GM19452 (cell line): ENCODE results near the gene AMH.

ENCODE experiments used
- ATAC-seq: cut with Tn5 transposase; IDR thresholded peaks from one replicate; pipeline ENCODE4 v1.9.1; 2021; ENCODE audit not compliant: unreplicated experiment

The AMH gene

DNA sequence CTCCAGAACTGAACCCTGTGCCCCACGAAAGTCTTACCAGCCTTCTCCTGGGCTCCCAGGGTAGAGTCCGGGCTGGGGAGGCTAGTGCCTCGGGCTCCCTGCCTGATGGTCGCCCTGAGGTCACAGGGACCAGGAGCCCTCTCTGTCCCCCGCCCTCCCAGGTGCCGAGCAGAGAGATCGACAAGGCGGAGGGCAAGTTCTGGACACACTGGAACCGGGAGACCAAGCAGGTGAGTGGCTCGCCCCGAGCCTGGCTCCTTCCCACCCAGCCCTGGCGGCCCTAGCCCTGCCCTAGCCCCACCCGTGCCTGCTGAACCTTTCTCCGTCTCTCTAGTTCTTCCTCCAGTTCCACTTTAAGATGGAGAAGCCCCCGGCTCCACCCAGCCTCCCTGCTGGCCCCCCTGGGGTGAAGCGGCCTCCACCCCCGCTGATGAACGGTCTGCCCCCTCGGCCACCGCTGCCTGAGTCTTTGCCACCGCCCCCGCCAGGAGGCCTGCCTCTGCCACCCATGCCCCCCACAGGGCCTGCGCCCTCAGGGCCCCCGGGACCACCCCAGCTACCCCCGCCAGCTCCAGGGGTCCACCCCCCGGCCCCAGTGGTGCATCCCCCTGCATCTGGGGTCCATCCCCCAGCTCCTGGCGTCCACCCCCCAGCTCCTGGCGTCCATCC, 1.6 kb upstream of the AMH start:
- no peak for ATAC-seq

DNA sequence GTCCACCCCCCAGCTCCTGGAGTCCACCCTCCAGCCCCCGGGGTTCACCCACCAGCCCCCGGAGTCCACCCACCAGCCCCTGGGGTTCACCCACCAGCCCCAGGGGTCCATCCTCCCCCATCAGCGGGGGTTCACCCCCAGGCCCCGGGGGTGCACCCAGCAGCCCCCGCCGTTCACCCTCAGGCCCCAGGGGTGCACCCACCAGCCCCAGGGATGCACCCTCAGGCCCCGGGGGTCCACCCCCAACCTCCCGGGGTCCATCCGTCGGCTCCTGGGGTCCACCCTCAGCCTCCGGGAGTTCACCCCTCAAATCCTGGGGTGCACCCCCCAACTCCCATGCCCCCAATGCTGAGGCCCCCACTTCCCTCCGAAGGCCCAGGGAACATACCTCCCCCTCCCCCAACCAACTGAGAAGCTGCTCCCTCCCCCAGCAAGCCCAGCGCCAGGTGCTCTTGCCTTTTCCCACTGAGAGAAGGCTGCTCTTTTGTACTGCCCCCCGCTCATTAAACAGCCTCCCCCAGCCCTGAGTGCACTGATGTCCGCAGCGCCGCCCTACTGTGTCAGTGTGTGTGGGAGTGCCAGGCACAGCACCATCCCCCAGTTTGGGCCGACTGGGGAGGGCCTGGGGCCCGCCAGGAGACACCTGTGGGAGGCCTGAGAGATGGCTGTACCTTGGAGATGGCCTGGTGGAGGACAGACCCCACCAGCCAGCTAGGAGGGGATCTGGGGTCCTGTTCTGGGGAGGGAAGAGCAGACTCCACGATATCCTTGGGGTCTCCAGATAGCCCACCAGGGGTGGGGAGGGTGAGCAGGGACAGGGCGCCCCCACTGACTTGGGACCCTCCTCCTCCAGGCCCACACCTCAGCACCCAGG, 750 bp upstream of the AMH start:
- no peak for ATAC-seq

DNA sequence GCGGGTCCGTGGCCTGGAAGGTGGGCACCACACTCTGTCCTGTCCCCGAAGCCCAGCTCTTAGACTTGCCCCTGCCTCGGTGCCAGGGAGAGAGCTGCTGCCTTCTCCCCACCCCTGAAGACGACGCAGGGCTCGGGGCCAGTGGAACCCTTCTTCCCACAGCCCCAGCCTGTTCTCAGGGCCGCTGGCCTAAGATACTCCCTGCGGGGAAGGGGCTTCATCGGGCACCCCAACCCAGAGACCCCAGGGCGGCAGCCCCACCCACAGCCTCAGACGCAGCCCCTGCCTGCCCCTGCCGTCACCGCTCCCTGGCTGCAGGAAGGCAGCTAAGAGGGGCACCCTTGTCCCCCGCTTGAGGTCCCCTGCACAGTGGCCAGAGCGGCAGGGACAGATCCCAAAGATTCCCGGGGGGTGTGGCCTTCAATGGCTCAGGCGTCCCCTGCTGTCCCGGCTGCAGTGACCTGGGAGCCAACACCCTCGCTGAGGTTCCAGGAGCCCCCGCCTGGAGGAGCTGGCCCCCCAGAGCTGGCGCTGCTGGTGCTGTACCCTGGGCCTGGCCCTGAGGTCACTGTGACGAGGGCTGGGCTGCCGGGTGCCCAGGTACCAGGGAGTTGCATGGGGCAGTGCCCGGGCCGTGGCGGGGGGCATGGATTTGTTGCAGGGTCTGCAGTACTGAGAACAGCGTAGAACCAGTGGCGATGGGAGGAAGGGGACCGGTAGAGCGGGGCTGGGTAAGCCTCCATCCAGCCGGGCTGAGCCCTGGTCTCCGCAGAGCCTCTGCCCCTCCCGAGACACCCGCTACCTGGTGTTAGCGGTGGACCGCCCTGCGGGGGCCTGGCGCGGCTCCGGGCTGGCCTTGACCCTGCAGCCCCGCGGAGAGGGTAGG, 1.0 kb downstream of the AMH start:
- no peak for ATAC-seq

DNA sequence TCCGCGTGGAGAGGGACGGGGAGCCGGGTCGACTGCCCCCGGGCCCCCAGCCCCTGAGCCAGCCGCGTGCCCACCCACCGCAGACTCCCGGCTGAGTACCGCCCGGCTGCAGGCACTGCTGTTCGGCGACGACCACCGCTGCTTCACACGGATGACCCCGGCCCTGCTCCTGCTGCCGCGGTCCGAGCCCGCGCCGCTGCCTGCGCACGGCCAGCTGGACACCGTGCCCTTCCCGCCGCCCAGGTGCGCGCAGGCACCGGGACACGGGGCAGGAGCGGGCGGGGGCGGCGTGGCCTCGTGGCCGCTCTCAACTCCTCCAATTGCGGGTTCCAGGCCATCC, 1.6 kb downstream of the AMH start:
- no peak for ATAC-seq

DNA sequence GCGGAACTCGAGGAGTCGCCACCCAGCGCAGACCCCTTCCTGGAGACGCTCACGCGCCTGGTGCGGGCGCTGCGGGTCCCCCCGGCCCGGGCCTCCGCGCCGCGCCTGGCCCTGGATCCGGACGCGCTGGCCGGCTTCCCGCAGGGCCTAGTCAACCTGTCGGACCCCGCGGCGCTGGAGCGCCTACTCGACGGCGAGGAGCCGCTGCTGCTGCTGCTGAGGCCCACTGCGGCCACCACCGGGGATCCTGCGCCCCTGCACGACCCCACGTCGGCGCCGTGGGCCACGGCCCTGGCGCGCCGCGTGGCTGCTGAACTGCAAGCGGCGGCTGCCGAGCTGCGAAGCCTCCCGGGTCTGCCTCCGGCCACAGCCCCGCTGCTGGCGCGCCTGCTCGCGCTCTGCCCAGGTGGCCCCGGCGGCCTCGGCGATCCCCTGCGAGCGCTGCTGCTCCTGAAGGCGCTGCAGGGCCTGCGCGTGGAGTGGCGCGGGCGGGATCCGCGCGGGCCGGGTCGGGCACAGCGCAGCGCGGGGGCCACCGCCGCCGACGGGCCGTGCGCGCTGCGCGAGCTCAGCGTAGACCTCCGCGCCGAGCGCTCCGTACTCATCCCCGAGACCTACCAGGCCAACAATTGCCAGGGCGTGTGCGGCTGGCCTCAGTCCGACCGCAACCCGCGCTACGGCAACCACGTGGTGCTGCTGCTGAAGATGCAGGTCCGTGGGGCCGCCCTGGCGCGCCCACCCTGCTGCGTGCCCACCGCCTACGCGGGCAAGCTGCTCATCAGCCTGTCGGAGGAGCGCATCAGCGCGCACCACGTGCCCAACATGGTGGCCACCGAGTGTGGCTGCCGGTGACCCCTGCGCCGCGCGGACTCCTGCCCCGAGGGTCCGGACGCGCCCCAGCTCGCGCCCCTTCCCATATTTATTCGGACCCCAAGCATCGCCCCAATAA, 2.3 kb downstream of the AMH start:
- ATAC-seq, result no peak

DNA sequence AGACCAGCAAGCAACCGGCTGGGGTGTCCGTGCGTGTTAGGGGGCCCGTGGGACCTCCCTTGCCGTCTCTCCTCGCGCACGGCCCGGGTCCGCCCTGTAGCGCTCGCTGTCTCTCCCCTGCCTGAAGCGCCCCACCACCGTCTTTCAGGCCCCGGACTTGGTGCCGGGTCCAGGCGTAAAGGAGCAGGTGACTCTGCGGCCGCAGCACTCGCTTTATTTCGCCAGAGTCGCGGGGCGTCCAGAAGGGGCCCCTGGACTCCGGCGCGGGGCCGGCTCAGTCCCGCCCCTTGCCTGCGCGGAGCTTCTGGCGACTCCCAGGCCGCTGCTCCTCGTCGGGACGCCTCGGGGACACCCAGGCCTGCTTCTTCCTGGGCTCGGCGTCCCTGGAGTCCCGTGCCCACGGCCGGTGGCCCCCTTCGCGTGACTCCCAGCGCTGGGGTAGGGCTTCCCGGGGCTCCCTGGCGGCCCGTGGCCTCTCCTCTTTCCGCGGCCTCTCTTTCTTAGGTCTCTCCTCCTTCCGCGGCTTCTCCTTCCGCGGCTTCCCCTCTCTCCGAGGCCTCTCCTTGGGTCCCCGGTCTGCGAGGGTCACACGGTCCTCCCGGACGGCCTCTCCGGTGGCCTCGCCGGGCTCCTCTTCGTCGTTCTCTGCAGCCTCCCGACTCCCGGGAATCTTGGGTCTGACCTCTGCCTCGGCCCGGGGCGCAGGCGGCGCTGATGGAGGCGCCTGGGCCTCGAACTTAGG, 3.1 kb downstream of the AMH start:
- no peak for ATAC-seq

DNA sequence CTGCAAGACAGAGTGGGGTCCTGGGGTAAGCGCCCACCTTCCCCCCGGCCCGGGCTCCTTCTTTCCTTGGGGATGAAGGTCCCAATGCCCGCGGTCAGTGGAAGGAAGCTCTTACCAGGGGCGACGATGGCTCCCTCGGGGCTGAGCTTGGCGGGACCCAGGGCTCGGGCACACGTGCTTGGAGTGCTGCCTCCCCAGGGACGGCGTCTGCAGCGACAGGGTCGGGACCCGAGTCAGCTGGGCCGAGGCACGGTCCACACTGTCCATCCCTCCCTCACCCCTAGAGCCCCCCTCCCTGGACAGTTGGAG, 3.6 kb downstream of the AMH start:
- ATAC-seq, result no peak

DNA sequence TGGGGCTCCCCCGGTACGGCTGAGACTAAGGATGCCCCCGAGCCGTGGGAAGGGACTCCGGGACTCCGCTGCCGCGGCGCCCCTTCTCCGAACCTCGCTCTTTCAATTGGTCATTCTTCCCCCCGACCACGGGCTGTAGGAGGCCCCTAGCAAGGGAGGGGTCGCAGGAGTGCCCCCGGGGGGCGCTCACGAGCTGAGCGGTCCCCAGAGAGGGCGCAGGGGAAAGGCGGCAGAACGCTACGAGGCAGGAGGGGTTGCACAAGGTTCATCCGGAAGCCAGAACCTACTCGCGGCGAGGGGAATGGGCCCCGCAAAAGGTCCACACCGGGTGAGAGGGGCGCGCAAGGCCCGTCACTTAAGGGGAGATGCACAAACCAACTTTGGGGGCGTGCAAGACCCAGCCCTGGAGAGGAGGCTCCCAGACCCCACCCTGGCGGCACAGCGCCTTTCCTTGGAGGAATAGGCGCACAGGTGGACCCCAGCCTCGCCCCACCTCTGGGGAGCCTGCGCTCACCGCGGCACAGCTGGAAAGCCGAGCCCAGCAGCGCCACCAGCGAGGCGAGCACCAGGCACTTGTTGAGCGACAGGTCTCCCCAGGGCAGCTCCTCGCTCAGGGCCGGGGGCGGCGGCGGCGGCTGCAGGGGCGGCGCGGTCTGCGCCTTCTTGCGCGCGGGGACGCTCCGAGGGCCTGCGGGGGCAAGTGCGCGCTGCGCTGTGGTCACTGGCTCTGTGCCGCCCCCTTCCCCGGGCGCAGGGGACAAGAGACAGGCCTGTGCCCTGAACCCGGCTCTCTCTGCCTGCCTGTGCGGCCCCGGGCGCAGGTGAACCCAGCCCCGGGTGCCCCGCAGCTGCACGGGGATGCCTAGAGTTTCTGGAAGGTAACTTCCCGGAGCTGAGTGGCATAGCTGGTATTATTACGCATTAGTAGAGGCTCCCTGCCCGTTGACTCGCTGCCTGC, 4.3 kb downstream of the AMH start:
- no peak for ATAC-seq

DNA sequence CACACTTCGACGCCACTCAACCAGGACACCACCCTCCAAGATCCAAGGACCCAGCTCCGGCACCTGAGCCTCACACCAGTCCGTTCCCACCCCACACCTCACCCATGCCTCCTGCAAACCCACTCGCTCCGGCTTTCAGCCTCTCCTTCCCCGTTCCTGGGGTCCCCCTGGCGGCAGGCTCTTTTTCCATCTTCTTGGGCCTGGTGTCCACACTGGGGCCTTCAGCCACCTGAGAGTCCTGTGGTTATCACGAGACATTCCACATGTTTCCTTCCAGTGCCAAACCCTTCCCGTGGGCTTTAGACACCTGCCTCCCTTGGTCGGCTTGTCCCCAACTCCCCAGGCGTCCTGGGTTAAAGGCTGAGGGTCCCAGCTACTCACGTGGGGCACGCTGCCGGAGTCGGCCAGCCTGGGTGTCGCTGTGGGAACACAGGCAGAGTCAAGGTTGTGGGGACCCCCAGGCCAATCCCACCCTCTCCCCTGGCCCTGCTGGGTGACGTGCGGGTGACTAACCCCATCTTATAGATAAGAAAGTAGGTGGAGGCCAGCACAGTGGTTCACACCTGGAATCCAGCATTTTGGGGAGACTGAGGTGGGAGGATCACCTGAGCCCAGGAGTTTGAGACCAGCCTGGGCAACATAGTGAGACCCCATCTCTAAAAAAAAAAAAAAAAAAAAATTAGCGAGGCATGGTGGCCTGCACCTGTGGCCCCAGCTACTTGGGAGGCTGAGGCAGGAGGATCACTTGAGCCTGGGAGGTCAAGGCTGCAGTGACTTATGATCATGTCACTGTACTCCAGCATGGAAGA, 5.1 kb downstream of the AMH start:
- ATAC-seq, result no peak

DNA sequence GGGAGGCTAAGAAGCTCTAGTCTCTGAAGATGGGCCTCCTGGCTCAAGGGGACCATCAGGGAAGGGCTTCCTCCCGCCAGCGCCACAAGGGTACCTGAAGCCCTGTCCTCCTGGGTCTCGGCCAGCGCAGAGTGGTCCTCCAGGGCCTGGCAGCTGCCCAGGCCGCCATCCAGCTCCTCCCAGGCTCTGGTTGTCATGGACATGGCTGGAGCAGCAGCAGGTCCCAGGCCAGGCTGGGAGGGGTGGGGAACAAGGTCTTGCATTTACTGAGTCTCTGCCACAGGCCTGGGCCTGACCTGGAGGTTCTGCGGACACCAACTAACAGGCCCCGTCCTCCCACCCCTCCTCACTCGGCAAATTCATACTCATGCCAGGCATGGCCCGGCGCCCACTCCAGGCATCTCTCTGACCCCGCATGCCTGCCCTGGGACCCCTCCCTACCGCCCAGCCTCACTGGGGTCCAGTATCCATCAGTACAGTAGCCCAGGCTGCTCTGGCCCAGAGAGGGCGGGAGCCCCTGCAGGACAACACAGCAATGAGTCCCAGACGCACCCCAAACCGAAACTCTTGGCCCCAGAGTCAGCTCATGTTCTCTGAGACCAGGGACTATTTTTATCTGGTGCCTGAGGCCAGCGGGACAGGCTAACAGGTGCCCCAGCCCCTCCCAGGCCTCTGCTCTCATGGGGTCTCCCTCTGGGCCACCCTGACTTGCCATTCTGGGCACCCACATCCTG, 6.2 kb downstream of the AMH start:
- ATAC-seq, result no peak

DNA sequence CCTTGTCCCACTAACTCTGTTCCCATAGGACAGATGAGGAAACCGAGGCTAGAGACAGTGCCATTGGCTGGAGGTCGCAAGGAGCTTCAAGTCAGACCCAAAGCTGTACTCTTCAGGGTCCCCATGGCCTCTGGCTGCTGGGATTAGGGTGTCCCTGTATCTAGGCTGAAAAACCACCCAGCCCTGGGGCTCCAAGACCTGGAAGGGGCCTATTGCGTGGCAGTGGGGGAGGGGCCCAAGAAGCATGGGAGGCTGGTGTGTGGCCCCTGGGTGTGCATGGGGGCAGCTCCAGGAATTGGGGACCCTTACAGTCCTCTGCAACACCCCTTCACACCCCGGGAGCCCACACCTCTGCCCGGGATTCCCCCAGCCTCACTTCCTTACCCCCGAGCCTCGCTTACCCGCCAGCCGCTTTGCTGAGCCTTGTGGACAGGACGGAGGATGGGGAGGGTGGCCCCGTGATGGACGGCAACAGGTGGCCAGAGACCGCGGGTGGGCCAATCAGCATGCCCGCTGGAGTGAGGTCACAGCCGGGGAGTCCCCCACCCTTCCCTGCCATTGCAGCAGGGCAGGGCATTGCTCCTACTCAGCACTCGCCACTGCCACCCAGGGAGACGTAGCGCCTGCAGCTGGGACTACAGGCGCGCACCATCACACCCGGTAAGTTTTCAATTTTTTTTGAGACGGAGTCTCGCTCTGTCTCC, 7.0 kb downstream of the AMH start, which contains the start of gene JSRP1:
TSS of gene JSRP1 (minus strand) at position 436 of the 704 bp plus-strand sequence. CDS start 1,103 bp downstream, outside the sequence.
- ATAC-seq, result no peak

DNA sequence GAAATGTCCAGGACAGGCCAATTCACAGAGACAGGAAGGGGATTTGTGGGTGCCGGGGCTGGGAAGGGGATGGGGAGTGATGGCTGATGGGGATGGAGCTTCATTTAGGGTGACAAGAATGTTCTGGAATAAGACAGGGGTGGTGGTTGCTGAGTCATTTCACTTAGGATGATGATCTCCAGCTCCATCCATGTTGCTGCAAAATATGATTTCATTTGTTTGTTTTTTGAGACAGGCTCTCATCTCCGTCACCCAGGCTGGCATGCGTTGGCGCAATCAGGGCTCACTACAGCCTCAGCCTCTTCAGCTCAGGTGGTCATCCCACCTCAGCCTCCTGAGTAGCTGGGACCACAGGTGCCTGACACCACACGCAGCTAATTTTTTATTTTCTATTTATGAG, 10.2 kb downstream of the AMH start:
- ATAC-seq, result no peak

DNA sequence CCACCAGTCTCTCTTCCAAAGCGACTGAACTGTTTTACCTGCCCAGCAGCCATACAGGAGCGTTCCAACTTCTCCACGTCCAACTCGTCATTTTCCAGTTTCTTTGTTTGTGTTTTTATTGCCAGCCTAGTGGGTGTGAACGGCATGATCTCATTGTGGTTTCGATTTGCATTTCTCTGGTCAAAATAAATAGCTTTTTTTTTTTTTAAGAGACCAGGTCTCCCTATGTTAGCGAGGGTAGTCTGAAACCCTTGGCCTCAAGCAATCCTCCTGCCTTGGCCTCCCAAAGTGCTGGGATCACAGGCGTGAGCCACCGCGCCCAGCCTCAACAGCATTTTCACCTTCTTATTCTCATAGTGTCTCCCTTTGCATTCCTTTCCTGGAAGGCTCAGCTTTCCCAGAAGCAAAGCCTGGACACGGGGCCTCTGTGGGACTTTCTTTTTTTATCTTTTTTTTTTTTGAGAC, 11.2 kb downstream of the AMH start:
- ATAC-seq, result no peak

DNA sequence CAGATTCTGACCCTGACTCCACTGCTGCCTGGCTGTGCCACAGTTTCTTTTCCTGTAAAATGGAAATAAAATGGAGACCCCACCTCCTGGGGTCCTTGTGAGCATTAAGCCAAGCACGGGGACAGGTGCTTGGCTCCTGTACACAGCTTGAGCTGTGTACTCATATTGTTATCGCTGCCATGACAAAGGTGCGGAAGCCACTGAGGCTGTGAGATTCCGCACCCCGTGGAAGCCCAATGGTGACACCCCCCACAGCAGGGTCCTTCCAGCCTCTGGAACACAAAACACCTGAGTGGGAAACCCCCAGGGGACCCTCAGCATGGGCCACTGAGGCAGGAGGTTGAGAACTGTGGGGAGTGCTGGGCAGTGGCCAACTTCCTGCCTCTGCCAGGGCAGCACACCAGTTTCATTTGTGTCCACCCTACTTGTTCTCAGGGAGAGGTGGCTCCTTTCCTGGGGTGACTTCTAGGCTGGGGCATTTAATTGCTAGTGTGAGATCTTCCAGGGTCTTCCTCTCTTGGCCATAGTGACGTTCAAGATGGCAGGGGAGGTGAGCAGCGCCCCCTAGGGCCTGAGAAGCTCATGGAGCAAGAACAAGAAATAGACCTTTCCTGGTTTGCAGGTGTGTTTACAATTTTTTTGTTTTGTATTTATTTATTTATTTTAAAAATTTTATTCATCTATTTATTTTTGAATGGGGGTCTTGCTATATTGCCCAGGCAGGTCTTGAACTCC, 12.5 kb downstream of the AMH start:
- no peak for ATAC-seq

DNA sequence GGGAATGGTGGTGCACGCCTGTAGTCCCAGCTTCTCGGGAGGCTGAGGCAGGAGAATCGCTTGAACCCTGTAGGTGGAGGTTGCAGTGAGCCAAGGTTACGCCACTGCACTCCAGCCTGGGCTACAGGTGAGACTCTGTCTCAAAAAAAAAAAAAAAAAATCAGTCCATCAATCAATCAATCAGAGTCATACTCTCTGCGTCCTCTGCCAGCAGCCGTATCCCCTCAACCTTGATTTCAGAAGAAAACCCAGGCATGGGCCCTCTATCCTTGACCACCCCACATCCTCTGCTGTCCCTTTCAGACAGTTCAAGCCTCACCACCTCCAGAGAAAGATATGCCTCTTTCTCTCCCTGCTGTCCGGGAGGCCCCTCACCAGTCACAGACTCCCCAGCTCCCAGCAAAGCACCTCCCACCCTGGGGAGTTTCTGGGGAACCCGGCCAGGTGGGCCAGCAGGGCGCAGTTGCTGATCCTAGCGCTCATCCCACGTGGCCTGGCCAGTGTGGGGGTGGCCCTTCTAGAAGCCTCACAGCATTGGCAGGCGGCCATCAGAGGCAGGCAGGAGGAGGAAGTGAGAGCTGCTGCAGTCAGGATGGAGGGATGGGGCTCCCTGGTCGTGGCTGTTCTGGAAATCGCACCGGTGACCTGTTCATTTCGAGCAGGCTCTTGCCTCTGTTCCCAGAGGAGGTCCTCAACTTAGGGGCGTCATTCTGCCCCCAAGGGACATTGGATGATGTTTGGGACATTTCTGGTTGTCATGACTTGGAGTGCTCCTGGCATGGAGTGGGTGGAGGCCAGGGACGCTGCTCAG, 17.3 kb downstream of the AMH start:
- no peak for ATAC-seq
